Smooth muscle cell of the brain vasculature (primary cell): ENCODE results near the gene PRKAR1B.
"Not testable (repeated sequence)": the region's sequence is repeated elsewhere in the genome, so short reads cannot be mapped to it uniquely, and the experiment has no call there.

ENCODE experiments used
- DNase-seq: peaks from one replicate; pipeline ENCODE4 v3.0.0-alpha.2; 2012; ENCODE audit warnings: low read depth, low spot score

Gene PRKAR1B

DNA sequence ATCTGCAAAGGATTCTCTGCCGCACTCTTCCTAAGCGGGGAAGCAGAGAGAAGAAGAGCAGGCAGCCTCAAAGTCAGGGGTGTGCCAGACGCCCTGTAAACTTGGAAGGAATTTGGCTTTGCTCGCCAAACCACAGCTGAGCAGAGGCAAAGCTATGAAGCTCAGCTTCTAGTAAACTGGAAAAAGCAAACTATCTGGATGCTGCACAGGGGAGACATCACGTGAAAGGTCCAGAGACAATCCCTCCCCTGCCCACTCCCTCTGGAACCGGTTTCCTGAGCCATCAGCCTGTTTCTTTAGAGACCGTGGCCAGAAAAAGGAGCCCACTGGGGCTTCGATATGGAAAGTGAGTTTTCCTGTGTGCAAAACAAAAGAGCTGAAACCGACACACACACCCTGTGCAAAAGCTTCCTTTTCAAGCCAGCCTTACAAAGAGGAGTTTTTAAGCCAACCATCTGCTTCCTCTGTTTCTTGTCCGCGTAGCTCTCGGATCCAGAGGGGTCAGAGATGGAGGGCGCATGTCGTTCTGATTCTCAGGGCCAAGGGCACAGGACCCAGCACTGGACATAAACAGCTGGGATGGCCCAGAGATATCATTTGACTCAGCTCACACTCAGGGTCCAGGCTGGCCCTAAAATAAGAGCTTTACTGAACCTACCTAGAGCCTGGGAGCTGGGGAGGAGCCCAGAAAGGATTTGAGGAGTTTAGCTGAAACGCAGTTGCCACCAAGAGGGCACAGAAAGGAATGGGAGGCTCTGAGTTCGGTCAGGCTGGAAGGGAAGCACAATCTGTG lies 58.7 kb downstream of the PRKAR1B start:
- DNase-seq = peak; percentile 37

DNA sequence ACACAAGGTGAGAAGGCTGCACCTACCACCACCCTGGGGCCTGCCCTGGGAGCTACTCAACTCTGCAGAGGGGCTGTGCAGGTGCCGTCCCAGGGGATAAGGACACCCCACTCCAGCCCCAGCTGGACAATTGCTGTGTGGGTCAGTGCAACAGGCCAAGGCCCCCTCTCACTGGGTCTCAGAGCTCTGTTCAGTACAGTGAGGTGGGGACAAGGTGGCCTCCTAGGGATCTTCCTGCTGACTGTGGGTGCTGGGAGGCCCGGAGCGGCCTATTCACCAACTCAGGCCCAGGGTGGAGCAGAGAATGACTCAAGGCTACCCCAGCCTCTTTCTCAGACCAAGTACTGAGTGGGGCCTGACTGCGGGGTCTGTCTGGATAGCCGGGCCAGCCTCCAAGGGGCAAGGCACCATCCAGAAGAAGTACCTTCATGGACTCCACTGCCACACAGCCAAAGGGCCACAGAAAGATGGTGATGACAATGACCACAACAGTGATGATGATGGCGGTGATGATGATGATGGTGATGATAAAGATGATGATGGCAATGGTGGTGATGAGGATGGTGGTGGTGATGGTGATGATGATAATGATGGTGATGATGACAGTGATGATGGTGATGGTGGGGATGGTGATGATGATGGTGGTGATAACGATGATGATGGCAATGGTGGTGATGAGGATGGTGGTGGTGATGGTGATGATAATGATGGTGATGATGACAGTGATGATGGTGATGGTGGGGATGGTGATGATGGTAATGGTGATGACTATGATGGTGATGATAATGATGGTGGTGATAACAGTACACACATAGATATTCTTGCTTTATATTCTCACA lies 60.4 kb downstream of the PRKAR1B start:
- no peak for DNase-seq

DNA sequence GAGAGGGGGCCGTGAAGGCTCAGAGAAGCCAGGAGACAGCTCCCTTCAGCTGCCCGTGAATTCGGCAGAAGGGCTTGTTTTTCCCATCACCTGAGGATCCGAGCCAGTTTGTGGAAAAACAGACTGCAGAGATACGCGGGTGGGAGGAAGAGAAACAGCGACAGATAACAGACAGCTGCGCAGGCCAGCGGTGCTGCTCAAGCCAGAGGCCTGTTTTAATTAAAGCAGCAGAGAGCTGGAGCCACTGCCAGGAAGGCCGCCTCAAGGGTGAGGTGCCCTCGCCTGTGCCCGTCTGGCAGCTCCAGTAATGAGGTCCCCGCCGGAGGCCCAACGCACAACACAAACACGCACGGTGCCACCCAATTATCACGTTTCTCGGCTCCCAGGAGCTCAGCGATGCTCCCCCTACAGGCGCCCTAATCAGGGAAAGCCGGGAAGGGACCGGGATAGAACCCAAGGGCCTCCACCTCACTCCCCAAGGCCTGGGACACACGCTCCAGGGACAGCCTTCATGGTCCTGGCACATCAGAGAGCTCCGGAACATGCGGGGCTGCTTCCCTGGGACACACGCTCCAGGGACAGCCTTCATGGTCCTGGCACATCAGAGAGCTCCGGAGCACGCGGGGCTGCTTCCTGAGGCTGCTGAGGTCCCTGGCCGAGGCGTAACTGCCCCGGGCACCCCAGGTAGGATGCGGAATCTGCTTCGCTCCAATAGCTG lies 61.2 kb downstream of the PRKAR1B start:
- DNase-seq = no peak

DNA sequence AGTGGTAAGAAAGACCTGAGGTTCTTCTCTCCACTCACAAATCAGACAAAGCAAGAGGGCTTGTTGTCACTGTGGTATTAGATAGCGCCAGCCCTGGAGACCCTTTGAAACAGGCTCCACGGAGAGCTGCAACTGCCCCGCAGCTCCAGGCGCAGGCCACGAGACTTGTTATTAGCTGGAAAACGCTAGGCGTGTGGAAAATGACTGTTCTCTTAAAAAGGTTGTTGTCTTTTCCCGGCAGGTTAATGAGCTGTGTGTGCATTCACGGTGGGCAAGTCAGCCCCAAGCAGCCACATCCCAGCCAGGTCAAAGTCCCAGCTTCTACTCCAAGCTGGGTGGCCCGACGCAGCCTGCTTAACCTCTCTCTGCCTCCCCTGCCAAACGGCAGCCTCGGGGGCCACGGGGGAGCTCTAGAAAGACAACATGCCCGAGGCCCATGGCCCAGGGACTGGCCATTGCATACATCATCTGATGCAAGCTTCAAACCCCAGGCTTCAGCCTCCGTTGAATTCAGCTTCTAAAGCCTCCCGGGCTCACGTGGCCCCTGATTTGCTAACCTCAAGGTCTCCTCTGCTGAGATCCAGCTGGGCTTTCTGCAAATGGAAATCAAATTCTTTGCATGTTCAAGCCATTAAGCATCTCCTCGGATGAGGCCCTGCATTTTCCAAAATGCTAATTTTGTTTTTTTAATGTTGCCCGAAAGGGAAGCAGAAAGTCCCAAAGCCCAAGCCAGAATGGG lies 61.9 kb downstream of the PRKAR1B start:
- DNase-seq = peak; percentile 37

DNA sequence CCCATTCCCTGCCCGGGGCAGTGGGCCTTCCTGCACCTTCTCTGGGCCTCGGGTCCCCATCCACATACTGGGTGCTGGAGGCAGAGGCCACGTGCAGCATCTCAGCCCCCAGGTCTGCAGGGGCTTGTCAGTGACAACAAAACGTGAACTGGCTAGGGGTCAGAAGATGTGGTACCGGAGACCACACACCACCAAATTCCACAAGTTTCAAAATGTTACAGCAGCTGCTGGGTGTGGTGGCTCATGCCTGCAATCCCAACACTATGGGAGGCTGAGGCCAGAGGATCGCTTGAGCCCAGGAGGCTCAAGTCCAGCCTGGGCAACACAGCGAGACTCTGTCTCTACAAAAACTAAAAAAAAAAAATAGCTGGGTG lies 62.7 kb downstream of the PRKAR1B start:
- DNase-seq = no peak

DNA sequence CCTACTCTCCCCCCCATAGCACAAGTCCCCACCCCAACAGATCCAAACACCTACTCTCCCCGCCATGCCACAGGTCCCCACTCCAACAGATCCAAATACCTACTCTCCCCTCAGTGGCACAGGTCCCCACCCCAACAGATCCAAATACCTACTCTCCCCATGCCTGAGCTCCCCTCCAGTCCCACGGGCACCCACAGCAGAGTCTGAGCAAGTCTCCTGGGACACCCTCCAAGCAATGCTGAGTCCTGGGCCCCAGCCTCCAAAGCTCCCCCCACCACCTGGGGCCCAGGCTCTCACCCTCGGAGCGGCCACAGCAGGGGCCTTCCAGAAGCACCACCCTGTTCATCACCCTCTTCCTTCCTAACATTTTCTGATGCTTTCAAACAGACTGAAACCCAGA lies 64.5 kb downstream of the PRKAR1B start:
- DNase-seq = no peak

DNA sequence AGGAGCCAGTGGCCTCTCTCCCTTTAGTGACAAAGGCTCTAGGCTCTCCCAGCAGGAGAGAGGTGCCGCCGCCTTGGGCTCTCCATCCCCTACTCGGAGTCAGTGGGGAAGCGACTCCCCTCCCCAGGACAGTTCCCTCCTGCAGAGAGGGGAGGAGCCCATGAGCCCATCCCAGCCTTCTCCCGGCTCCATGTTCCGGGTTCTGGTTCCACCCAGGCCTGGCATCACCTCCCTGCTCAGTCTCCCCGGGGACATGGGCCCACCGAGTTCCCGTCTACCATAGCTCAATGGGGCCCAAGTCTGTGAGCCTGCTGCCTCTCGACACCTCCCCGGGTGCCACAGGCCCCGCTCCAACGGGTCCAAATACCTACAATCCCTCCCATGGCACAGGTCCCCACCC lies 67.1 kb downstream of the PRKAR1B start:
- no peak for DNase-seq

DNA sequence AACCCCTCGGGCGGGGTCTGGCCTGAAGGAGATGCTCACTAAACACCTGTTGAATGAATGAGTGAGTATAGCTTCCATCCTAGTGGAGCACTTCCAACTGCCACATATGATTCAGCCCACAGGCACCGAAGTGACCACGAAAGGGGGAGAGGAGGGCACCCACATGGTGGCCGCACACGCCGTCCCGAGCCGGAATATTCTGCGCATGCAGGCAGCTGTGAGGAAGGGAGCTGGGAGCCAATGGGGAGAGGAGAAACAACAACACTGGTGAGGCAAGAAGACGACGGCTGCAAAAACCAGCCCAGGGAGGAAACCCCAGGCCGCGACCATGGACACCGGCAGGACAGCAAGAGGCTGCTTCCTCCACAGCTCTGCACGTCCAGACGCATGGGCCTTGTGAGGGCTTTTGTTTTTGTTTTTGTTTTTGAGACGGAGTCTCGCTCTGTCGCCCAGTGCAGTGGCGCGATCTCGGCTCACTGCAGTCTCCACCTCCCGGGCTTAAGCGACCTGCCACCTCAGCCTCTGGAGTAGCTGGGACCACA lies 67.7 kb downstream of the PRKAR1B start:
- DNase-seq = no peak

DNA sequence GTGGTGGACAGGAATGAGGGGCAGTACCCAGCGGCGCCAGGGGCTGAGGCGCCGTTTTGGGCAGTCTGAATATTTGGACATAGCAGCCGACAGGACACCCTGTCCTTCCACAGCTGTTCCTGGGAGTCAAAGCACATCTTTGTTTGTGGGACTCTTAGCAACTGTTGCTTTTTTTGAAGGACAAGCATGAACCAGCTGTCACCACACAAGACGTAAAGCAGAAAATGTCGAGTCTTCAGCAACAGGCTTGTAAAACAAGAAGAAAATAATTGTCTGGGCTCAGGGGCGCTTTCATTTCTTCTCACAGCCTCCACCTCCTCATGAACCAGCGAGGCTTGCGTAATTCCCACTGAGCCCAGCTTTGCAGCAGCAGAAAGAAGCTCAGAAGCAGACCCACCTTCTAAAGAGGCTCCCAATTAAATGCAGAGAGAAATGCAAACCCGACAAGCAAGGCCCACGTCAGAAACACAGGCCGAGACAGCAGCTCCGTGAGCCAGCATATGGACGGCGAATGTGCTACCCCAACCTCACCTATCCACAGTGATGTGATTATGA lies 69.4 kb downstream of the PRKAR1B start:
- no peak for DNase-seq

DNA sequence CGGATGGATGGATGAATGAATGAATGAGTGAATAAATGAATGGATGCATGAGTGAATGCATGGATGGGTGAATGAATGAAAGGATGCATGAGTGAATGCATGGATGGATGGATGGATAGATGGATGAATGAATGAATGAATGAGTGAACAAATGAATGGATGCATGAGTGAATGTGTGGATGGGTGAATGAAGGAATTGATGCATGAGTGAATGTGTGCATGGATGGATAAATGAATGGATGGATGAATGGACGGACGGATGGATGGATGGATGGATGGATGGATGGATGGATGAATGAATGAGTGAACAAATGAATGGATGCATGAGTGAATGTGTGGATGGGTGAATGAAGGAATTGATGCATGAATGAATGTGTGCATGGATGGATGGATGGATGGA lies 70.1 kb downstream of the PRKAR1B start:
- not testable (repeated sequence) for DNase-seq

DNA sequence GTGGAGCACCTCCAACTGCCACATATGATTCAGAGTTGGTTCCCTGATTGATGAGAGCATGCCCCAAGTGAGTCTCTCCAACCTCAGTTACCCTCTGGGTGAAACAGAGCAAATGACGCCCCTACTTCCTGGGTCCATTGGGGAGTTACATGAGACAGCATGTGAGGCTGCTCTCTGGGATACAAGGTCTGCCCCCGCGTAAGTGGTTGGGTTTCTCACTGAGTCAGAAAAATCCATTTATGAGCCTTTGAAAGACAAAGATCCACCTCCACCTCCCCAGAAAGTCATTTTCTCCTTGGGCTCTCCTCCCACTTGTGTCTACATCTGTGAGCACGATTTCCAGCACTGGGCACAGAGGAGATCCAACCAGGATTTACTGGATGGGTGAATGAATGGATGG lies 71.3 kb downstream of the PRKAR1B start:
- no peak for DNase-seq

DNA sequence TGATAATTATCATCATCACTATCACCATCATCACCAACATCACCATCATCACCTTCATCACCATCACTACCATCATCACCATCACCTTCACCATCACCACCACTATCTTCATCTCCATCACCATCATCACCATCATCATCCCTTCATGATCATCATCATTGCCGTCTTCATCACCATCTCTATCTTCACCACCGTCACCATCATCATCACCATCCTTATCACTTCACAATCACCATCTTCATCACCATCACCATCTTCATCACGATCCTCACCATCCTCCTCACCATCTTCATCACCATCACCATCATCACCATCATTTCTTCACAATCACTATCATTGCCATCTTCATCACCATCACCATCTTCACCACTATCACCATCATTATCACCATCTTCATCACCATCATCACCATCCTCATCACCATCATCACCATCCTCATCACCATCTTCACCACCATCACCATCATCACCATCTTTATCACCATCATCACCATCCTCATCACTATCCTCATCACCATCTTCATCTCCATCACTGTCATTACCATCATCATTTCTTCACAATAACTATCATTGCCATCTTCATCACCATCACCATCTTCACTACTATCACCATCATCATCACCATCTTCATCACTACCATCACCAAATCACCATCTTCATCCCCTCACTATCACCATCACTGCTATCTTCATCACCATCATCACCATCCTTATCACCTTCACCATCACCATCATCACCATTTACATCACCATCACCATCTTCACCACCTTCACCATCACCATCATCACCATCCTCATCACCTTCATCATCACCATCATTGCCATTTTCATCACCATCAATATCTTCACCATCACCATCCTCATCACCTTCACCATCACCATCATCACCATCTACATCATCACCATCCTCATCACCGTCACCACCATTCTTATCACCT lies 73.0 kb downstream of the PRKAR1B start:
- no peak for DNase-seq

DNA sequence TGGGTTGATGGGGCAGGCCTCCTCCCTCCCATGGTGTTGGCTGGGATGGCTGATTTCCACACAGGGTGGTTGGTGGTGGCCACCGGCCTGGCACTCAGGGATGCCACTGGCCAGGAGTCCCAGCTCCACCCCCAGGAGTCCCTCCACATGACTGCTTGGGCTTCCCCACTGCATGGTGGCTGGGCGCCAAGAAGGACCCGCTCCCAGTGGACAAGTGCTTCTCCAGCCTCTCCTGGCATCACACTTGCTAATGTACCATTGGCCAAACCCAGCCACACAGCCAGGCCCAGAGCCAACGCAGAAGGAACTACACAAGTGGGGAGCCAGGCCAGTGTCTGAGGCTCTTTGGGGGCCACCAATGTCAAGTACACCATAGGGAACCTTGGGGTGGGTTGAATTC lies 74.2 kb downstream of the PRKAR1B start:
- DNase-seq = no peak

DNA sequence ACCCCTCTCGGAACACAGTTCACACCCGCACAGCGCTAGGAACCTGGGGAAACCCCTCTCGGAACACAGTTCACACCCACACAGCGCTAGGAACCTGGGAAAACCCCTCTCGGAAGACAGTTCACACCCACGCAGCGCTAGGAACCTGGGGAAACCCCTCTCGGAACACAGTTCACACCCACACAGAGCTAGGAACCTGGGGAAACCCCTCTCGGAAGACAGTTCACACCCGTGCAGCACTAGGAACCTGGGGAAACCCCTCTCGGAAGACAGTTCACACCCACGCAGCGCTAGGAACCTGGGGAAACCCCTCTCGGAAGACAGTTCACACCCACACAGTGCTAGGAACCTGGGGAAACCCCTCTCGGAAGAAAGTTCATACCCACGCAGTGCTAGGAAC lies 74.9 kb downstream of the PRKAR1B start:
- DNase-seq = not testable (repeated sequence)

DNA sequence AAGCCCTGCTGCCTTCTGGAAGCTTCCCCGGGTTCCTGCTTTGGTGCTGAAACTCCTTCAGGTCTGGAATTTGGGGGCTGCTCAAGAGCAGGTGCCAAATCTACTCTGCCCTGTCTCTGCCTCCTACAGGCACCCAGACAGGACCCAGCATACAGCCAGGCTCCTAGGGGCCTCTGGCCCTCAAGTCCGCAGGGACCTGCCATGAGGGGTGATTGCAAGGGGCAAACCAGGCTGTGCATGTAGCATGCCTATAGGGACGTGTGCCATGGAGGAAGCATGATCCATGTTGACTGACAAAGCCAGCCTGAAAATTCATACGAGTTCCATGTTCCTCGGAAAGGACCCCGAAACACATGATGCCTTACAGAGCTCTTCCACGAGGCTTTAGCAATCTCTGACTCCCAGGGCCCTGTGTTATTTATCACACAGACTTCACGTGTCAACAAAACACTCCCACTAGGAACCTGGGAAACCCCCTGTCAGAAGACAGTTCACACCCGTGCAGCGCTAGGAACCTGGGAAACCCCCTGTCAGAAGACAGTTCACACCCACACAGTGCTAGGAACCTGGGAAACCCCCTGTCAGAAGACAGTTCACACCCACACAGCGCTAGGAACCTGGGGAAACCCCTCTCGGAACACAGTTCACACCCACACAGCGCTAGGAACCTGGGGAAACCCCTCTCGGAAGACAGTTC lies 75.9 kb downstream of the PRKAR1B start:
- no peak for DNase-seq

DNA sequence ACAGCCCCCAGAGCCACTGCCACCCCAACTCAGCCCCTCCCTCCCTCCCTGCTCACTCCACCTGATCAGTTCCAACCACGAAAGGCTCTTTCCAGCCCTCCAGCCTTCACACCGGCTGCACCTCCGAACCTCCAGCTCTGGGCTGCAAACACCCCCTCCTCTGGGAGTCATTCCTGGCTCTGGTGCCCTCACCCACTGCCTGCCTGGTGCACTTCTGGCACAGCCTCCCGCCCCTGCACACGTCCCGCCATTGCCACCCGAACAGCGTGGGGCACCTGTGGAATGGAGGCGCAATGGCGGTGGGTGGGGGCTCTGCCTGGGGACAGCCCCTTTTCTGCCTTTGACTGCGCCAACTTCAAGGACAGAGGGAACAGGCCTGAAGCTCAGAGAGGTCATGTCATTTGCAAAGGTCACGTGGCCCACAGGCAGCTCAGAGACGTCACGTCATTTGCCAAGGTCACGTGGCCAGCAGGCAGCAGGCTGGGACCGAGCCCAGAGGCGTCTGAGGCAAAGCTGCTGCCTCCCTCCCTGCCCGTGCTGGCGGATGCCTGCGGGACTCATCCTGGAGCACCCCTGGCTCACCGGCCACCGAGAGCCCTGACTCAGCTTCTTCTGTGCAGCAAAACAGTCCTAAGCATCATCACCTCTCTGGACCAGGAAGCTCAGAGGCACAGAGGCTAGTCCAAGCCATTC lies 76.6 kb downstream of the PRKAR1B start:
- DNase-seq = no peak

DNA sequence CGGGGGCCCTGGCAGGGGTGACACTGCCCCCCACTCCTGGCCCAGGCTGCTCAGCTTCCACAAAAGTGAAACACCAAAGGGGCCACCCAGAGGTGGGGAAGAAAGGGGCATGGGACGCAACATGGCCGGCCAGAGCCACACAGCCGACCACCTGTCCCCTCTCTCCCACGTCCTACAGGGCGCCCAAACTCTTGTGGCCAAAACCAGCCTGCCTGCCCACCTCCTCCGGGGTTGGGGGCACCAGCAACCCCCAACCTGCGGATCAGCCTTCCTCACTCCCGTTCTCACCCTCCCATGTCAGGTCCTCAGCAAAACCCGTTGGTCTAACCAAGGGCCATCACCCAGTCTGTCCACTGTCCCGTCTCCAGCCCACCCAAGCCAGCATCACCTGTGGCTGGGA lies 80.1 kb downstream of the PRKAR1B start:
- no peak for DNase-seq

DNA sequence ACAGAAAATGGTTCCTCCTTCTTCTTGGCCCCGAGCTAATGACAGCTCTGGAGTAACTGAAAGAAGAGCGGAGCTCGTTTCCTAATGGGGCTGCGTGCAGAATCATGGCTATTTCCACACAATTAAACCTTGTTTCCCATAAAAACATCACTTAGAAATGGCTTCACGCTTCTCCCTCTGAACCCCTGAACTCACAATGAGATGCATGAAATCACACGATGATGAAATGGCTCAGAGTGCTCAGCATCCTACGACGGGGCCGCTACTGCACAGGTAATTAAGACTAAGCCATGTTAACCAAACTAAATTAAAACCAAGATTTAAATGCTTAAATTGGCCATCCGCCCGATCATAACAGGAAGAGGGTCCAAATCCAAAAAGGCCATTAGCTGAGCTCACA lies 80.6 kb downstream of the PRKAR1B start:
- no peak for DNase-seq

DNA sequence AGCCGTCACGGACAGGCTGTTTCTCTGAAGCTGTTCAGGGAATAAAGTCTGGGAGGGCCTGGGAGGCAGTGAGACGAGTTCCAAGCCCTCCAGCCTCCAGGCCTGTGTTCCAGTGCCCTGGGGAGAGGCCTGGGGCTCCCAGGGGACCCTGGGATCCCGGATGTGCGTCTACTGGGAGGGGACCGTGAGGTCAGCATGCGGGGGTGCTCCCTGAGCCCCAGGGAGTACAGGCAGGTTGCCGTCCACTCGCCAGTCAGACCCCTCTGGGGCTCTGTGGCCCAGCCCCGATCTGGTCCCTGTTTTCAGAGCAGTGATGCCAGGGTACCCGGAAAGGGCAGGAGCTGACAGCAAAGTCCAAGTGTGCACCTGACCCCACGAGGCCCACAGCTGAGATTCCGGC lies 81.5 kb downstream of the PRKAR1B start:
- DNase-seq = no peak
